HEK293 (cell line): Measurements from ENCODE around the gene TTC33.
A peak's percentile ranks its signal among the peaks of the same experiment; 100 is the strongest.

Source experiments
- RBAK ChIP-seq: fragments of 450-650 bp; formaldehyde crosslinking; IDR thresholded peaks from 2 replicates; pipeline ENCODE4 v1.5.1; 2016; ENCODE audit warnings: missing biosample characterization, missing genetic modification characterization
- REPIN1 ChIP-seq: fragments of 450-650 bp; formaldehyde crosslinking; IDR thresholded peaks from 2 replicates; pipeline ENCODE4 v1.5.1; 2017; ENCODE audit warnings: missing biosample characterization, missing genetic modification characterization, low read depth
- SP2 ChIP-seq: fragments of 450-650 bp; formaldehyde crosslinking; IDR thresholded peaks from 2 replicates; pipeline ENCODE4 v1.5.1; 2016; ENCODE audit warnings: missing biosample characterization, missing genetic modification characterization
- TSHZ1 ChIP-seq: fragments of 450-650 bp; formaldehyde crosslinking; IDR thresholded peaks from 2 replicates; pipeline ENCODE4 v1.5.1; 2016; ENCODE audit warnings: missing biosample characterization, missing genetic modification characterization, borderline replicate concordance
- ZIC2 ChIP-seq: fragments of 450-650 bp; formaldehyde crosslinking; IDR thresholded peaks from 2 replicates; pipeline ENCODE4 v1.5.1; 2016; ENCODE audit warnings: missing biosample characterization, missing genetic modification characterization
- ZNF121 ChIP-seq: fragments of 450-650 bp; formaldehyde crosslinking; IDR thresholded peaks from 2 replicates; pipeline ENCODE4 v1.5.1; 2016; ENCODE audit warnings: missing biosample characterization, missing genetic modification characterization
- ZNF211 ChIP-seq: fragments of 450-650 bp; formaldehyde crosslinking; IDR thresholded peaks from 2 replicates; pipeline ENCODE4 v1.5.1; 2016; ENCODE audit warnings: low read depth, missing biosample characterization, missing genetic modification characterization
- ZNF214 ChIP-seq: fragments of 450-650 bp; formaldehyde crosslinking; IDR thresholded peaks from 2 replicates; pipeline ENCODE4 v1.5.1; 2017; ENCODE audit warnings: missing biosample characterization, mild to moderate bottlenecking, missing genetic modification characterization, borderline replicate concordance
- ZNF23 ChIP-seq: fragments of 450-650 bp; formaldehyde crosslinking; IDR thresholded peaks from 2 replicates; pipeline ENCODE4 v1.5.1; 2016; ENCODE audit warnings: missing biosample characterization, missing genetic modification characterization, borderline replicate concordance
- ZNF37A ChIP-seq: fragments of 450-650 bp; IDR thresholded peaks from 2 replicates; pipeline ENCODE4 v1.5.1; 2018; ENCODE audit warnings: missing biosample characterization, missing genetic modification characterization
- ZNF394 ChIP-seq: fragments of 450-650 bp; formaldehyde crosslinking; IDR thresholded peaks from 2 replicates; pipeline ENCODE4 v1.5.1; 2016; ENCODE audit warnings: missing biosample characterization, missing genetic modification characterization, mild to moderate bottlenecking, moderate library complexity, borderline replicate concordance
- ZNF416 ChIP-seq: fragments of 450-650 bp; formaldehyde crosslinking; IDR thresholded peaks from 2 replicates; pipeline ENCODE4 v1.5.1; 2016; ENCODE audit warnings: missing biosample characterization, missing genetic modification characterization
- ZNF449 ChIP-seq: fragments of 450-650 bp; formaldehyde crosslinking; IDR thresholded peaks from 2 replicates; pipeline ENCODE4 v1.5.1; 2017; ENCODE audit warnings: missing biosample characterization, mild to moderate bottlenecking, missing genetic modification characterization, moderate library complexity
- ZNF623 ChIP-seq: fragments of 450-650 bp; formaldehyde crosslinking; IDR thresholded peaks from 2 replicates; pipeline ENCODE4 v1.5.1; 2016; ENCODE audit warnings: missing biosample characterization, missing genetic modification characterization
- ZNF670 ChIP-seq: fragments of 450-650 bp; formaldehyde crosslinking; IDR thresholded peaks from 2 replicates; pipeline ENCODE4 v1.5.1; 2016; ENCODE audit warnings: missing biosample characterization, missing genetic modification characterization, low read depth
- ZNF837 ChIP-seq: fragments of 450-650 bp; formaldehyde crosslinking; IDR thresholded peaks from 2 replicates; pipeline ENCODE4 v1.5.1; 2016; ENCODE audit warnings: missing biosample characterization, missing genetic modification characterization
- TF ChIP-seq, protein P1 (sequence below): fragments of 450-650 bp; formaldehyde crosslinking; IDR thresholded peaks from 2 replicates; pipeline ENCODE4 v1.5.1; 2016; ENCODE audit warnings: missing biosample characterization, missing genetic modification characterization
- TF ChIP-seq, protein P2 (sequence below): fragments of 450-650 bp; formaldehyde crosslinking; IDR thresholded peaks from 2 replicates; pipeline ENCODE4 v1.5.1; 2016; ENCODE audit warnings: missing biosample characterization, missing genetic modification characterization, borderline replicate concordance
- TF ChIP-seq, protein P3 (sequence below): fragments of 450-650 bp; formaldehyde crosslinking; IDR thresholded peaks from 2 replicates; pipeline ENCODE4 v1.5.1; 2016; ENCODE audit warnings: missing biosample characterization, missing genetic modification characterization
- TF ChIP-seq, protein P4 (sequence below): fragments of 450-650 bp; formaldehyde crosslinking; IDR thresholded peaks from 2 replicates; pipeline ENCODE4 v1.5.1; 2016; ENCODE audit warnings: missing biosample characterization, missing genetic modification characterization
- TF ChIP-seq, protein P5 (sequence below): fragments of 450-650 bp; formaldehyde crosslinking; IDR thresholded peaks from 2 replicates; pipeline ENCODE4 v1.5.1; 2016; ENCODE audit warnings: missing biosample characterization, missing genetic modification characterization
- TF ChIP-seq, protein P6 (sequence below): sonication (generic); formaldehyde crosslinking; IDR thresholded peaks from 2 replicates; pipeline ENCODE4 v1.8.1; 2022; ENCODE audit warnings: mild to moderate bottlenecking, moderate library complexity, missing genetic modification reagents

TTC33 gene

GRCh38 chr5:40755407-40756365 lies at the start of gene TTC33 (continued):
- TF ChIP-seq, protein P1, sequence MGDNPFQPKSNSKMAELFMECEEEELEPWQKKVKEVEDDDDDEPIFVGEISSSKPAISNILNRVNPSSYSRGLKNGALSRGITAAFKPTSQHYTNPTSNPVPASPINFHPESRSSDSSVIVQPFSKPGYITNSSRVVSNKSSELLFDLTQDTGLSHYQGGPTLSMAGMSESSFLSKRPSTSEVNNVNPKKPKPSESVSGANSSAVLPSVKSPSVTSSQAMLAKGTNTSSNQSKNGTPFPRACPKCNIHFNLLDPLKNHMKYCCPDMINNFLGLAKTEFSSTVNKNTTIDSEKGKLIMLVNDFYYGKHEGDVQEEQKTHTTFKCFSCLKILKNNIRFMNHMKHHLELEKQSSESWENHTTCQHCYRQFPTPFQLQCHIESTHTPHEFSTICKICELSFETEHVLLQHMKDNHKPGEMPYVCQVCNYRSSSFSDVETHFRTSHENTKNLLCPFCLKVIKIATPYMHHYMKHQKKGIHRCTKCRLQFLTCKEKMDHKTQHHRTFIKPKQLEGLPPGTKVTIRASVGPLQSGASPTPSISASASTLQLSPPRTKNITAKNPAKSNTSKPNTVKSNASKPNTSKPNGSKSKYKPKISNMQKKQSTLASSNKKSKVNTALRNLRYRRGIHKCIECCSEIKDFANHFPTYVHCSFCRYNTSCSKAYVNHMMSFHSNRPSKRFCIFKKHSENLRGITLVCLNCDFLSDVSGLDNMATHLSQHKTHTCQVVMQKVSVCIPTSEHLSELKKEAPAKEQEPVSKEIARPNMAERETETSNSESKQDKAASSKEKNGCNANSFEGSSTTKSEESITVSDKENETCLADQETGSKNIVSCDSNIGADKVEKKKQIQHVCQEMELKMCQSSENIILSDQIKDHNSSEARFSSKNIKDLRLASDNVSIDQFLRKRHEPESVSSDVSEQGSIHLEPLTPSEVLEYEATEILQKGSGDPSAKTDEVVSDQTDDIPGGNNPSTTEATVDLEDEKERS (tag by site-specific recombination) = peak; percentile 89
- TF ChIP-seq REPIN1 (tag by site-specific recombination) = no peak
- no peak for TF ChIP-seq ZNF214 (tag by site-specific recombination)
- TF ChIP-seq ZNF121 (tag by site-specific recombination) = peak; percentile 49; the same call in 1 of the 2 replicates
- TF ChIP-seq, protein P2, sequence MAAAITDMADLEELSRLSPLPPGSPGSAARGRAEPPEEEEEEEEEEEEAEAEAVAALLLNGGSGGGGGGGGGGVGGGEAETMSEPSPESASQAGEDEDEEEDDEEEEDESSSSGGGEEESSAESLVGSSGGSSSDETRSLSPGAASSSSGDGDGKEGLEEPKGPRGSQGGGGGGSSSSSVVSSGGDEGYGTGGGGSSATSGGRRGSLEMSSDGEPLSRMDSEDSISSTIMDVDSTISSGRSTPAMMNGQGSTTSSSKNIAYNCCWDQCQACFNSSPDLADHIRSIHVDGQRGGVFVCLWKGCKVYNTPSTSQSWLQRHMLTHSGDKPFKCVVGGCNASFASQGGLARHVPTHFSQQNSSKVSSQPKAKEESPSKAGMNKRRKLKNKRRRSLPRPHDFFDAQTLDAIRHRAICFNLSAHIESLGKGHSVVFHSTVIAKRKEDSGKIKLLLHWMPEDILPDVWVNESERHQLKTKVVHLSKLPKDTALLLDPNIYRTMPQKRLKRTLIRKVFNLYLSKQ = no peak
- TF ChIP-seq ZNF837 (tag by site-specific recombination) = no peak
- no peak for TF ChIP-seq ZNF623 (tag by site-specific recombination)
- TF ChIP-seq, protein P3, sequence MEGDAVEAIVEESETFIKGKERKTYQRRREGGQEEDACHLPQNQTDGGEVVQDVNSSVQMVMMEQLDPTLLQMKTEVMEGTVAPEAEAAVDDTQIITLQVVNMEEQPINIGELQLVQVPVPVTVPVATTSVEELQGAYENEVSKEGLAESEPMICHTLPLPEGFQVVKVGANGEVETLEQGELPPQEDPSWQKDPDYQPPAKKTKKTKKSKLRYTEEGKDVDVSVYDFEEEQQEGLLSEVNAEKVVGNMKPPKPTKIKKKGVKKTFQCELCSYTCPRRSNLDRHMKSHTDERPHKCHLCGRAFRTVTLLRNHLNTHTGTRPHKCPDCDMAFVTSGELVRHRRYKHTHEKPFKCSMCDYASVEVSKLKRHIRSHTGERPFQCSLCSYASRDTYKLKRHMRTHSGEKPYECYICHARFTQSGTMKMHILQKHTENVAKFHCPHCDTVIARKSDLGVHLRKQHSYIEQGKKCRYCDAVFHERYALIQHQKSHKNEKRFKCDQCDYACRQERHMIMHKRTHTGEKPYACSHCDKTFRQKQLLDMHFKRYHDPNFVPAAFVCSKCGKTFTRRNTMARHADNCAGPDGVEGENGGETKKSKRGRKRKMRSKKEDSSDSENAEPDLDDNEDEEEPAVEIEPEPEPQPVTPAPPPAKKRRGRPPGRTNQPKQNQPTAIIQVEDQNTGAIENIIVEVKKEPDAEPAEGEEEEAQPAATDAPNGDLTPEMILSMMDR = peak; percentile 98
- TF ChIP-seq, protein P4, sequence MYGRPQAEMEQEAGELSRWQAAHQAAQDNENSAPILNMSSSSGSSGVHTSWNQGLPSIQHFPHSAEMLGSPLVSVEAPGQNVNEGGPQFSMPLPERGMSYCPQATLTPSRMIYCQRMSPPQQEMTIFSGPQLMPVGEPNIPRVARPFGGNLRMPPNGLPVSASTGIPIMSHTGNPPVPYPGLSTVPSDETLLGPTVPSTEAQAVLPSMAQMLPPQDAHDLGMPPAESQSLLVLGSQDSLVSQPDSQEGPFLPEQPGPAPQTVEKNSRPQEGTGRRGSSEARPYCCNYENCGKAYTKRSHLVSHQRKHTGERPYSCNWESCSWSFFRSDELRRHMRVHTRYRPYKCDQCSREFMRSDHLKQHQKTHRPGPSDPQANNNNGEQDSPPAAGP (tag by site-specific recombination) = no peak
- no peak; the same call in 1 of the 2 replicates for TF ChIP-seq ZNF394
- no peak for TF ChIP-seq RBAK (tag by site-specific recombination)
- no peak for TF ChIP-seq ZIC2 (tag by site-specific recombination)
- no peak for TF ChIP-seq ZNF670 (tag by site-specific recombination)
- TF ChIP-seq ZNF211 (tag by site-specific recombination) = no peak
- TF ChIP-seq ZNF416 (tag by site-specific recombination) = no peak
- TF ChIP-seq, protein P5, sequence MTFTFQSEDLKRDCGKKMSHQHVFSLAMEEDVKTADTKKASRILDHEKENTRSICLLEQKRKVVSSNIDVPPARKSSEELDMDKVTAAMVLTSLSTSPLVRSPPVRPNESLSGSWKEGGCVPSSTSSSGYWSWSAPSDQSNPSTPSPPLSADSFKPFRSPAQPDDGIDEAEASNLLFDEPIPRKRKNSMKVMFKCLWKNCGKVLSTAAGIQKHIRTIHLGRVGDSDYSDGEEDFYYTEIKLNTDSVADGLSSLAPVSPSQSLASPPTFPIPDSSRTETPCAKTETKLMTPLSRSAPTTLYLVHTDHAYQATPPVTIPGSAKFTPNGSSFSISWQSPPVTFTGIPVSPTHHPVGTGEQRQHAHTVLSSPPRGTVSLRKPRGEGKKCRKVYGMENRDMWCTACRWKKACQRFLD (tag by site-specific recombination) = no peak
- peak; percentile 69 for TF ChIP-seq SP2
- no peak for TF ChIP-seq ZNF37A (tag by site-specific recombination)
- TF ChIP-seq TSHZ1 (tag by site-specific recombination) = no peak
- TF ChIP-seq ZNF23 (tag by site-specific recombination) = no peak
- TF ChIP-seq ZNF449 (tag by site-specific recombination) = peak; percentile 92
- TF ChIP-seq, protein P6, sequence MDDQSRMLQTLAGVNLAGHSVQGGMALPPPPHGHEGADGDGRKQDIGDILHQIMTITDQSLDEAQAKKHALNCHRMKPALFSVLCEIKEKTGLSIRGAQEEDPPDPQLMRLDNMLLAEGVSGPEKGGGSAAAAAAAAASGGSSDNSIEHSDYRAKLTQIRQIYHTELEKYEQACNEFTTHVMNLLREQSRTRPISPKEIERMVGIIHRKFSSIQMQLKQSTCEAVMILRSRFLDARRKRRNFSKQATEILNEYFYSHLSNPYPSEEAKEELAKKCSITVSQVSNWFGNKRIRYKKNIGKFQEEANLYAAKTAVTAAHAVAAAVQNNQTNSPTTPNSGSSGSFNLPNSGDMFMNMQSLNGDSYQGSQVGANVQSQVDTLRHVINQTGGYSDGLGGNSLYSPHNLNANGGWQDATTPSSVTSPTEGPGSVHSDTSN (CRISPR knock-in tag) = peak; percentile 95
